HCEC 1CT (cell line): ENCODE results near the gene LRRC71.

ENCODE experiments used
- DNase-seq: peaks from one replicate; pipeline ENCODE4 v3.0.0-alpha.2; 2017

Gene LRRC71

DNA sequence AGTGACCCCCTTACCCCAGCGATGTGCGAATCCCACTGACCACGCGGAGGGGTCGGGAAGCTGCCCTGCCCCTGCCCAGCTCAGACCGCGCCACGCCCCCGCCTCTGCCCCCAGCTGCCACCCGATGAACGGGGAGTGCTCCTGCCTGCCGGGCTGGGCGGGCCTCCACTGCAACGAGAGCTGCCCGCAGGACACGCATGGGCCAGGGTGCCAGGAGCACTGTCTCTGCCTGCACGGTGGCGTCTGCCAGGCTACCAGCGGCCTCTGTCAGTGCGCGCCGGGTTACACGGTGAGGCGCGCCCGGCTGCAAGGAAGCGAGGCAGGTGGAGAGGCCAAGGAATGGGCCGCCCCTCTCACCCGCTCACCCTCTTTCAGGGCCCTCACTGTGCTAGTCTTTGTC lies 11.9 kb upstream of the LRRC71 start:
- DNase-seq = no peak

DNA sequence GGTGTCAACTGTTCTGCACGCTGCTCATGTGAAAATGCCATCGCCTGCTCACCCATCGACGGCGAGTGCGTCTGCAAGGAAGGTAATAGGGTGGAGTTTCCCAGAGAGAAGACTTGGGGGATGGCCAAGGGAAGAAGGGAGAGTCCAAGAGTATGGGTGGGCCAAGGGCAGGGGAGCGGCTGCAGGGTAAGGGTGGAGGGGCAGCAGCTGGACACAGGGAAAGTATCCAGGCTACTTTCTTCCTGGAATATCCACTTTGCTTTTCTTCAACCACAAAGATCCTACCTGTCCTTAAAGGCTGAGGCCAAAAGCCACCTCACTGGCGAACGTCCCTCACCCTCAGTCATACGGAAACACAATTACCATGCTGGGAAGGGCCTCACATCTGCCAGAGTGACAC lies 11.5 kb upstream of the LRRC71 start:
- no peak for DNase-seq

DNA sequence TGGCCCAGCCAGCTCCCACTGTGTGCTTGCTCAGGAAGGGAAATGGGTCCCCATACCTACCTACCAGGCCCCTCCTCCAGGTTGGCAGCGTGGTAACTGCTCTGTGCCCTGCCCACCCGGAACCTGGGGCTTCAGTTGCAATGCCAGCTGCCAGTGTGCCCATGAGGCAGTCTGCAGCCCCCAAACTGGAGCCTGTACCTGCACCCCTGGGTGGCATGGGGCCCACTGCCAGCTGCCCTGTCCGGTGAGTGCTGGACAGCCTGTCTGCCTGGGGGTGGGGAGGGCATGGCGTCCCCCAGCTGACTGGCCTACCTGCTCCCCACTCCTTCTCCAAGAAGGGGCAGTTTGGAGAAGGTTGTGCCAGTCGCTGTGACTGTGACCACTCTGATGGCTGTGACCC lies 10.8 kb upstream of the LRRC71 start:
- DNase-seq = no peak

DNA sequence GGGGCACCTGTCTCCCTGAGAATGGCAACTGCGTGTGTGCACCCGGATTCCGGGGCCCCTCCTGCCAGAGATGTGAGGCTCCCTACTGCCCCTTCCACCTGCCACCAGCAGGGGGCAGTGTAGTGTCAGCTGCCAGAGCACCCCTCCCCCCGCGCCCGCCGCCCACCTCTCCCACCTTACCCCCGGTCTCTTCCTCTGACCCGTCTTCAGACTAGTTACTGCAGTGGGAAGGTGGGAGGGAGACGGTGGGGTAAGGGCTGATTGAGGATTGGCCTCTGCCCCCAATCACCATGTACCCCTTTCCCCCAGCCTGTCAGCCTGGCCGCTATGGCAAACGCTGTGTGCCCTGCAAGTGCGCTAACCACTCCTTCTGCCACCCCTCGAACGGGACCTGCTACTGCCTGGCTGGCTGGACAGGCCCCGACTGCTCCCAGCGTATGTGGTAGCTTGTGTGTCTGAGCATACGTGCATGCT lies 10.1 kb upstream of the LRRC71 start:
- DNase-seq = no peak

DNA sequence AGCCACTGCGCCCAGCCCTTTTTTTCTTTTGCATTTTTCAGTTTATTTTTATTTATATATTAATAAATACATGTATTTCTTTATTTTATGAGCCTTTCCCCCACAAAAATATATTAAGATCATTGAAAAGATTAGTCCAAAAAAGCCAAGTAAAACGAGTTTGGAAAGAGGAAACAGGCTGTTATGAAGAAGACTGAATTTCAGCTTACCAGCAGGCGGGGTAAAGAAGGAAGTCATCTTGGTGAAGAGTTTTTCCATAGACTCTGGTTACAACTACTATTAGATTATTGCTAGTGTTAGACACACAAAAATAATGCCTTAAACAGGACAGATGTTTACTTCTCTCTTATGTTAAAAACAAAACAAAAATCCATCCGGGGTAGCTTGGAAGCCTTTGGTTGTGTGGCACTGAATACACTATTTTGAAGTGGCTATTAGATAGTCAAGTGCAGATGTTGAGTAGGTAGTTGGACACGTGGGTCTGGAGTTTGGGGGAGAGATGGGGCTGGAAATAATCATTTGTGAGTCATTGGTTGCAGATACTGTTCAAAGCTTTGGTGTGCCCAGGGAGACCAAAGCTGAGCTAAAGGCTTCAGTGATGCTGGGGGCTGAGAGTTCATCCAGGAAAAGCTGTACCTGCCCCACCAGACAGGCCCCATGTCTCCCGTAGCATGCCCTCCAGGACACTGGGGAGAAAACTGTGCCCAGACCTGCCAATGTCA lies 8.7 kb upstream of the LRRC71 start:
- DNase-seq = no peak

DNA sequence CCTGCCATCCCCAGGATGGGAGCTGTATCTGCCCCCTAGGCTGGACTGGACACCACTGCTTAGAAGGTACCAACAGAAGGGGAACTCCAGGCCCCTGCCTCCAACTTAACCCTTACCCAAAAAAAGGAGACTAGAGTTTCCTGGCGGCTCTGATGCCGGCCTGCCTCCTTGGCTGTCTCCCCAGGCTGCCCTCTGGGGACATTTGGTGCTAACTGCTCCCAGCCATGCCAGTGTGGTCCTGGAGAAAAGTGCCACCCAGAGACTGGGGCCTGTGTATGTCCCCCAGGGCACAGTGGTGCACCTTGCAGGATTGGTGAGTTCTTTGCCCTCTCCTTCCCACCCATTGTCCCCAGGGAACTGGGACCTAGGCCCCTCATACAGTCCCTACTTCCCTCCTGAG lies 8.1 kb upstream of the LRRC71 start:
- no peak for DNase-seq

DNA sequence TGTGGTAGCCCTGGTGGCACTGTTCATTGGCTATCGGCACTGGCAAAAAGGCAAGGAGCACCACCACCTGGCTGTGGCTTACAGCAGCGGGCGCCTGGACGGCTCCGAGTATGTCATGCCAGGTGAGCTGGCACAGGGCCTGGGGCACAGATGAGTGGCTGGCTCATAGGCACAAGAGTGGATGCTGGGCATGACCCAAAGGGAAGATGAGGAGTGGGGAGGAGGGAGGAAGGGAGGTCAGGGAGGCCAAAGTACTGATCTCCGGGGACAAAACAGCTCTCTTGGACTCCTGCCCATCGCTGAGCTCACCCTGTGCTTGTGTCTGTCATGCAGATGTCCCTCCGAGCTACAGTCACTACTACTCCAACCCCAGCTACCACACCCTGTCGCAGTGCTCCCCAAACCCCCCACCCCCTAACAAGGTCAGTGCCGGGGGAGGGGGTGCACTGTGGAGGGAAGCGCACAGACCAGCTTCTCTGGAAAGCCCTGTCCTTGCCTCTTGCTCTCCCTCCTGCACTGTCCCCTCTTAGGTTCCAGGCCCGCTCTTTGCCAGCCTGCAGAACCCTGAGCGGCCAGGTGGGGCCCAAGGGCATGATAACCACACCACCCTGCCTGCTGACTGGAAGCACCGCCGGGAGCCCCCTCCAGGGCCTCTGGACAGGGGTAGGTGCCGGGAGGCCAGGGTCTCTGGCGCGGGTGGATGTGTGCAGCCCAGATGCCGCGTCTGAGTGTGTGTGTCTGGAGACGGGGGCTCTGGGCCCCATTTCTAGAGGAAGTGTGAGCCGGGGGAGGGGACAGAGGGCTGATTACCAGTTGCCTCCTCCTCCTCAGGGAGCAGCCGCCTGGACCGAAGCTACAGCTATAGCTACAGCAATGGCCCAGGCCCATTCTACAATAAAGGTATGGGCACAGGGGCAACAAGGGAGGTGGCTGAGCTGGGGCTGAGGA lies 7.3 kb upstream of the LRRC71 start:
- no peak for DNase-seq

DNA sequence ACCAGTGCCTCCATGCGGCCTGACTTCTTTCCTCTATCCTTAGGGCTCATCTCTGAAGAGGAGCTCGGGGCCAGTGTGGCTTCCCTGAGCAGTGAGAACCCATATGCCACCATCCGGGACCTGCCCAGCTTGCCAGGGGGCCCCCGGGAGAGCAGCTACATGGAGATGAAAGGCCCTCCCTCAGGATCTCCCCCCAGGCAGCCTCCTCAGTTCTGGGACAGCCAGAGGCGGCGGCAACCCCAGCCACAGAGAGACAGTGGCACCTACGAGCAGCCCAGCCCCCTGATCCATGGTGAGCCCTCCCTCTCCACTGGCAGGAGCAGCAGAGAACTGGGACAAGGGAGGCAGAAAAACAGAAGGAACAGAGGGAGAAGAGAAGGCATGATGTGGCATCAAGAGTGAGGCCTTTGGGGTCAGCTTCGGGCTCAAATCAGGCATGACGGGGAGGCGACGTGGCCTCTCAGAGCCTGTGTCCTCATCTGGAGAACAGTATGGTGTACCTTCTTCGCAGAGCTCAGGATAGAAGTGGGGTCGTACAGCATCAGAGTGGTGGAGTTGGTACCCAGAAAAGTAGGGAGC lies 6.5 kb upstream of the LRRC71 start:
- DNase-seq = no peak

DNA sequence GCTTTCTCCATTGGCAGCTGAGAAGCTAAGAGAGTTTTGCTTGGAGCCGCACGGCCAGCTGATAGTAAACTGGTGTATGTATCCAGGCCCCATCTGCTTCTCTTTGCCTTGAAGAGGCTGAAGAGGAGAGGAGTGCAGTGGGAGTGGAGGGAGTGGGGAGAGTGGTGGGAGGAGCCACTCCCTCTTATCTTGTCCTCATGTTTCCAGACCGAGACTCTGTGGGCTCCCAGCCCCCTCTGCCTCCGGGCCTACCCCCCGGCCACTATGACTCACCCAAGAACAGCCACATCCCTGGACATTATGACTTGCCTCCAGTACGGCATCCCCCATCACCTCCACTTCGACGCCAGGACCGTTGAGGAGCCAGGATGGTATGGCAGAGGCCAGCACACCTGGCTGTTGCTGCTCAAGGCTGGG lies 6.0 kb upstream of the LRRC71 start:
- DNase-seq = no peak

DNA sequence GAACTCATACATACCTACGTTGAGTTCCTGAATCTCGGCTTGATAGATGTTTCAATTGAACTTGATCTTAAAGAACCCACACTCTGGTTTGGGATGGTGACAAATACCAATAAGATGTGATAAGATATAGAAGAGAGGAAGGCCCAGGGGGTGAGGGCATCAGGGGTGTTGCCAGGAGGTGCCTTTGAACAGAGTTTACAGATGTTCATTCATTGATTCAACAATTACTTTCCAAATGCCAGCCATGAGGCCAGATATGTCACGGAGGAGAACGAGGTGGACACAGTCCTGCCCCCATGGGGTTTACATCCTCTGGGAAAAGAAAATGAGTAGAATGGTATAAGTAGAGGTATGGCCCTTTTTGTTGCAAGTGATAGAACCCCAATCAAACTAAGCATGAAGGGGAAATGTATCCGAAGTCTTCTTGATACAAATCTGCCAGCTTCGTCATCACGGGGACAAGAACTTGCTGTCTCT lies 659 bp downstream of the LRRC71 start:
- DNase-seq = no peak

DNA sequence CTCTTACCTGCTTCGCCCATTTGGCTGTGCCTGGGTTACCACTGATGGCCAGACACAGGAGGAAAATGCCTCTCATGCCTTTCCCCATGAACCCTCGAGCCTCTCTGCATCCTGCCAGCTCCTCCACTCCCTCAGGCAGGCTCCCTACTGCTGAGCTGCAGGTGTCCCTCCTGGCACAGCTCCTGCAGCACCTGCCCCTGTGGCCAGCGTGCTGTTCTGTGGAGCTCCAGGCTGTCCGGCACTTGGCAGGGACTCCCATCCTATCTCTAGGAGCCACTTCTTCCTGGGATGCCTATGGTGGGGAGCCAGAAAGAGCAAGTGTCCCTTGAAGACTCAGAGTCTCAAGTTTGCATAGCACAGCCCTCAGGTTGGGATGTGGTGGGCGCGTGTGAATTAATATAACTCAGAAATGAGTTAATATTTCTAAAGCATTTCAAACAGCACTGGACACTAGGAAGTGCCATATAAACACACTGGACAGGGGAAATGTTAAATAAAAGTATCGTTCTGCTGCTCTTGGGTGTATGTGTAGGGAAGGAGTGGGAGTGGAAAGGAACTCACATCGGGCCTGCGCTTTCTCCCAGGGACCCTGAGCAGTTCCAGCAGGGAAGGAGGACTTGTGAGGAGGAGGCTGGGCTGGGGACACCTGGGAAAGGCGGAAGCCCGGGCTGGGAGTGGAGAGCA lies 2.7 kb downstream of the LRRC71 start:
- DNase-seq = no peak

DNA sequence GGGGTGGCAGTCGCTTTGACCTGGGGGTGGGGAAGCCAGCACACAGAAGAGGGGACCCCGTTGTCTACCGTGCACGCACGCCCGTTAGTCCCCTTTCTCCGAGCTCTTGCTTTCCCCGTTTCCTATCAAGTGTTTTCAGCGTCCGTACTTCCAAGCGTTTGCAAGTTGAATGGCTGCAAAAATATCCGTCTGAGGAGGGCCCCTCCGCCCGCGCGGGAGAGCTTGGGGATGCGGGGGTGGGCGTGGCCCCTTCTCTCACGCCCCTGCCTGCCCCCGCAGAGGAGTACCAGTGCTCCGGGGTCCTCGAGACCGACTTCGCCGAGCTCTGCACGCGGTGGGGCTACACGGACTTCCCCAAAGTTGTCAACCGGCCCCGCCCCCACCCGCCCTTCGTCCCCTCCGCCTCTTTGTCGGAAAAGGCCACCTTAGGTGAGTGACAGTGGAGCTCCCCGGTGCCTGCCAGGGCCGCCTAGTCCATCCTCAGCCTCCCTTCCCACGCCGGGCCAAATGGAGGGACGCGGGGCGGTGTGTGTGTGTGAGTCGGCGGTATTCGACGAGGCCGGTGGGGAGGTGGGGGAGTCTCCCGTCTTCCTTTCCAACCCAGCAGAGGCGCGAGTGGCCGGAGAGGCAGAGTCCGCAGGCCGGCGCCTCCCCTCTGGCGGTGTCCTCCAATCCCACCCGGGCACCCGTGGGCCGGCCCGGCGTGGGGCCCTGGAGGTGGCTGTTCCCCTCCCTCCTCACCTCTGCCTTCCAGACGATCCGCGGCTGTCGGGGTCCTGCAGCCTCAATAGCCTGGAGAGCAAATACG lies 3.4 kb downstream of the LRRC71 start:
- no peak for DNase-seq

DNA sequence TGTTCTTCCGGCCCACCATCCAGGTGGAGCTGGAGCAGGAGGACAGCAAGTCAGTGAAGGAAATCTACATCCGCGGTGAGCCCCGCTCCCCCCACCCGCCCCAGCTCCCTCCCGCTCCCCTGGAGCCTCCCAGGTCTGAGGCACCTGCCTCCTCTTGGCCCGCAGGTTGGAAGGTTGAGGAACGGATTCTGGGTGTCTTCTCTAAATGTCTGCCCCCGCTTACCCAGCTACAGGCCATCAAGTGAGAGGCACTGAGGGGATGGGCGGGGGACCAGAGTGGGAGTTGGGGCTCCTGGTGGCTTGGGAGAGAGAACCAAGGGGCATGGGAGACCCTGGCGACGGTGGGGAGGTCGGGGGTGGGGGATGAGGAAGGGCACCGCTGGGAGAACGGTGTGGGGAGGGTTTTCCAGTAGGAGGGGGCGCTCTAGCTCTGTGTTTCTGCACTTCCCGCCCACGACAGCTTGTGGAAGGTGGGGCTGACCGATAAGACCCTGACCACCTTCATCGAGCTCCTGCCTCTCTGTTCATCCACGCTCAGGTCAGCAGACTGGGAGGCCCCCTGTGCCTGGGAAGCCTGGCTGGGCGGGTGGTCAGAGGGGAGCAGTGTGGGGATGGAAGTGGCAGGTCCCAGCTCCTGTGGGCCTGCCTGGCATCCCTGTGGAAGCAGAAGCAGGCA lies 4.2 kb downstream of the LRRC71 start:
- no peak for DNase-seq

DNA sequence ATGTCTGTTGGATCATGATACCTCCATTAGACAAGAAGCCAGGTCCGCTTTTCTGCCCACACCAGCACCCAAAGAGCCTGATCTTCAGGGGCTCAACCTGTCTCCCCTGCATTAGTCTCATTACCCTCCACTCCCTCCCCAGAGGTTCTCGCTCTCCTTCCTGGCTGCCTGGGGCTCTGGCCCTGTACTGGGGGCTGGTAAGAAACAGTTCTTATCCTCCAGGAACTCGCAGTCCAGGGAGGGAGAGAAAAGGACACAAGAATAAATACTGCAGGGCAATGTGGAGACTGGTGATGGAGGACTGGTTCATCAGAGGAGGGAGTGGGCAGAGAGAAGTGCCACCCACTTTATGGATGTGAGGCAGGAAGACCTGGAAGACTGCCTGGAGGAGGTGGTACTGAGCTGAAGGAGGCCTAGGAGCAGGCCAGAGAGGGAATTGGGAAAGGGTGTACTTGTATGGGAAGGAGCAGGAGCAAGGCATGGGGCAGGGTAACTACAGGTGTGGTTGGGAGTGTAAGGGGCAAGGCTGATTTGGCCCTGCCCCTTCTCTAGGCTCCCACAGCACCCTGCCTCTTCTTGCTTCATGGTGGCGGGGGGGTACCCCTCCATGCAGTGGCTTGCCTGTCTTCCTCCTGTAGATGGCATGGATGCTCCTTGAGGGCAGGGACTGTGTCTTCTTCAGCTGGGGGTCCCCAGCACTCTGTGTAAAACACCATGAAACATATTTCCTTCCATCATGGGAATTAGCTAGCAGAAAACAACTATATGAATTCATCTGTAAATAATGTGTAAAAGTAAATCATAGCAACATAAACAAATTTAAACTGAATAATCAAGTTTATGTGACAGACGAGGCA lies 5.0 kb downstream of the LRRC71 start:
- no peak for DNase-seq

DNA sequence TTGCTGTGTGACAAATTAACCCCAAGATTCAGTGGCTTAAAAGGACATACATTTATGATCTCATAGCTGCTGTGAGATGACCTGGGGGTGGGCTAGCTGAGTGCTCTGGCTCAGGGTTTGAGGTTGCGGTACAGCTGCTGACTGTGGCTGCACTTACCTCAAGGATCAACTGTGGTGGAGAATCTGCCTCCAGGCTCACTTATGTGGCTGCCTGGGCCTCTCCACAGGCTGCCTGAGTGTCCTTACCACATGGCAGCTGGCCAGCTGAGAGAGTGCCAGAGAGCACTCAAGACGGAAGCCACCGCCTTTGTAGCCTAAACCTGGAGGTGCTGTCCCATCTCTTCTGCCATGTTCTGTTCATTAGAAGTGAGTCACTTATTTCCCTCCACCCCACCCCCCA lies 5.7 kb downstream of the LRRC71 start:
- peak; percentile 7 for DNase-seq

DNA sequence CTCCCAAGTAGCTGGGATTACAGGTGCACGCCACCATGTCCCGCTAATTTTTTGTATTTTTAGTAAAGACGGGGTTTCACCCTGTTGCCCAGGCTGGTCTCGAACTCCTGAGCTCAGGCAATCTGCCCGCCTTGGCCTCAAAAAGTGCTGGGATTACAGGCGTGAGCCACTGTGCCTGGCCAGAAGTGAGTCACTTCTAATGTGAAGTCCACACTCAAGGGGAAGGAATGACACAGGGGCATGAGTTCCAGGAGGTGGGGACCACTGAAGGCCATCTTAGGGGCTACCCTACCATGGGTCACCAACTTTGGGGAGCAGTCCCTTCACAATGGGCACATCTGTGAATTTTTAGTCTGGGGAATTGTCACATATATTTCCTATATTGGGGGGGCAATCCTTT lies 6.3 kb downstream of the LRRC71 start:
- peak; percentile 13 for DNase-seq

DNA sequence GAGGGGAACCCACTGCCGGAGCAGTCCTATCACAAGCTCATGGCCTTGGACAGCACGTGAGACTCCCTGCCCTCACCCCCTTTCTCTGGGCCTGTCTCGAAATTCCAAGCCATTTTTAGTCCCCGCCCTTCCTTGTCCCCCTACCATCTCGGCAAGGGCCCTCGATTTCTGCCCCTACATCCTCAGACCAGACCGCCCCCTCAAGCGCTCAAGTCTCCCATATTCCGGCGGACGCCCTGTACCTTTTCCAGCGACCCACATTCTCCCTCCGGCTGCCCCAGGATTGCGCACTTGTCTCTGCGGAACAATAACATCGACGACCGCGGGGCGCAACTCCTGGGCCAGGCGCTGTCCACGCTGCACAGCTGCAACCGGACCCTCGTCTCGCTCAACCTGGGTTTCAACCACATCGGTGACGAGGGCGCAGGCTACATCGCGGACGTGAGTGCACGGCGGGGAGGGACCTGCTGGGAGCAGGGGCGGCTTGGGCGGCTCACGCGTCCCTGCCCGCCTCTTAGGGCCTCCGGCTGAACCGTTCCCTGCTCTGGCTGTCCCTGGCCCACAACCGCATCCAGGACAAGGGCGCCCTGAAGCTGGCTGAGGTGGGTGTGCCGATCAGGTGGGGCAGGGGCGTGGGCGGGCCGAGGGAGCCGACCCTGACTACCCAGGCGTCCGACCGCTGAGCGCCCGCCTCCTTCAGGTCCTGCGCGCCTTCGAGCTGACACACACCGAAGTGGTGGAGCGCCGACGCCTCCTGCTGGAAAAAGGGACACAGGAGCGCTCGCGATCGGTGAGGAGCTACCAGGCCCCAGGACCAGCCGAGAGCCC lies 7.0 kb downstream of the LRRC71 start:
- DNase-seq = peak; percentile 70

DNA sequence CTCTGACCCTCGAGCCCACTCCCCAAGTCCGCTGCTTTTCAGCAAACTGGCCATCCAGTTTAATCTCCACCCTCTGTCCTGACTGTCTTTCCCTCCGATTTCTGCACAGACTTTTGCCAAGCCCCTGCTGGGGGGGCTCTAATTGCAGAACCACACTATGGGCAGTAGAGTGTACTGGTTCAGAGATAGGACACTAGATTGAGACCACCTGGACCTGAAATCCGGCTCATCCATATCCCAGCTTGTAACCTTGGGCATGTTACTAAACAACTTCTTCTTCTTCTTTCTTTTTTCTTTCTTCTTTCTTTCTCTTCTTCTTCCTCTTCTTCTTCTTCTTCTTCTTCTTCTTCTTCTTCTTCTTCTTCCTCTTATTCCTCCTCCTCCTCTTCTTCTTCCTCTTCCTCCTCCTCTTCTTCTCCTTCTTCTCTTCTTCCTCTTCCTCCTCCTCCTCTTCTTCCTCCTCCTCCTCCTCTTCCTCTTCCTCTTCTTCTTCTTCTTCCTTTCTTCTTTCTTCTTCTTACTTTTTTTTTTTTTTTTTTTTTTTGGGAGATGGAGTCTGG lies 7.7 kb downstream of the LRRC71 start:
- DNase-seq = no peak

DNA sequence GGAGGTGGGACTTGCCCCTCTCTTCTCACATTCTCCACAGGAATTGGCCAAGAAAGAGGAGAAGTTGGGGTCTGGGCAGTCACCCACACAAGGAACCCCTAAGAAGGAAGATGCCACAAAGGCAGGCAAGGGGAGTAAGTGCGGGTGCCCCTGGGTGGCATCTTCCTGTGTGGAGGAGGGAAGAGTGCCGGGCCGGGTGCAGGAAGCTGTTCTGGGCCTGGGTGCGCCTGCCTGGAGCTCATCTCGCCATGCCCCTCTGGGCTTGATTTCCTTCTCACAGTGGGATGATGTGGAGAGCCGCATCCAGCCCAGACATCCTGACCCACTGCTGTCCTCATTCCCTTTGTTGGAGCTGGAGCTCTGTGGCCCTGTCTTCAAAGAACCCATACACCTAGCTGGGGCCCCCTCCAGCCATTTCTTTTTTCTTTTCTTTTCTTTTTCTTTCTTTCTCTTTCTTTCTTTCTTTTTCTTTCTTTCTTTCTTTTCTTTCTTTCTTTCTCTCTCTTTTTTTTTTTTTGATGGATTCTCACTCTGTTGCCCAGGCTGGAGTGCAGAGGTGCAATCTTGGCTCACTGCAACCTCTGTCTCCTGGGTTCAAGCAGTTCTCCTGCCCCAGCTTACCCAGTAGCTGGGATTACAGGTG lies 9.3 kb downstream of the LRRC71 start:
- no peak for DNase-seq
